ENCODE measurements around the gene AFAP1.

GRCh38 chr4:7811536-7812191 lies 128.0 kb downstream of the AFAP1 start:
- TF ChIP-seq CTCF (optimal IDR thresholded peaks at IDR 0.05 in 1 of 3, IDR thresholded peaks at IDR 0.05 in 1 of 3, conservative IDR thresholded peaks at IDR 0.05 in 1 of 3; ENCODE audit: extremely low read depth in 1 of 3, insufficient read depth in 2 of 3, low read length in 3 of 3) (no peak), EZH2 (IDR thresholded peaks at IDR 0.05; ENCODE audit: low read length) (no peak)
